Measurements from ENCODE around the gene KCNT2. TPM values are rescaled to one million over a fixed set of nuclear protein-coding genes. Genes with fewer than 3 reads are reported as not detected.

Gene KCNT2
- total and polyA plus RNA-seq, 10 of the 15 experiments (the other 5 are each of a cell fraction or from before 2014, with no cell fraction given) = not detected

DNA sequence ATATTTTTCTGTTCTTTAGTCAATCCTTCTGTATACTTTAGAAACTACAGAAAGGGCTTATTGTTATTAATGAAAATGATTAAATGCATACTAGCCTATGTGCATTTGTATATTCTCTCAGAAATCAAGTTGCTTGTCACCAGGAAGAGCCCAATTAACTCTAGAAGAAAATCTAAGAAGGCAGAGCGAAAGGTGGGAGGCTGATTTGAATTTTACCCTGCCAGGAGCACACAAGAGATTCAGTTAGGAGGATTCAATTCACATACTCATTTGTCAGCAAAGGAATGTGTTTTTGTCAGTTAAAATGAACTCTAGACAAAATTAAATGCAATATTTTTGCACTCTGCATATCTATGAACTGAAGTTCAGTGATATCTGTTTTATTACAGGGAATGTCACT is 411.8 kb downstream of the KCNT2 start (continued):
- TF ChIP-seq RFX5 (IDR thresholded peaks at IDR 0.05; ENCODE audit: low read depth, low read length) (no peak), CREB1 (IDR thresholded peaks at IDR 0.05; ENCODE audit: low read depth) (no peak)
- TF ChIP-seq, protein P1, sequence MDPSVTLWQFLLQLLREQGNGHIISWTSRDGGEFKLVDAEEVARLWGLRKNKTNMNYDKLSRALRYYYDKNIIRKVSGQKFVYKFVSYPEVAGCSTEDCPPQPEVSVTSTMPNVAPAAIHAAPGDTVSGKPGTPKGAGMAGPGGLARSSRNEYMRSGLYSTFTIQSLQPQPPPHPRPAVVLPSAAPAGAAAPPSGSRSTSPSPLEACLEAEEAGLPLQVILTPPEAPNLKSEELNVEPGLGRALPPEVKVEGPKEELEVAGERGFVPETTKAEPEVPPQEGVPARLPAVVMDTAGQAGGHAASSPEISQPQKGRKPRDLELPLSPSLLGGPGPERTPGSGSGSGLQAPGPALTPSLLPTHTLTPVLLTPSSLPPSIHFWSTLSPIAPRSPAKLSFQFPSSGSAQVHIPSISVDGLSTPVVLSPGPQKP (IDR thresholded peaks at IDR 0.05; ENCODE audit: low read depth, low read length) = no peak

DNA sequence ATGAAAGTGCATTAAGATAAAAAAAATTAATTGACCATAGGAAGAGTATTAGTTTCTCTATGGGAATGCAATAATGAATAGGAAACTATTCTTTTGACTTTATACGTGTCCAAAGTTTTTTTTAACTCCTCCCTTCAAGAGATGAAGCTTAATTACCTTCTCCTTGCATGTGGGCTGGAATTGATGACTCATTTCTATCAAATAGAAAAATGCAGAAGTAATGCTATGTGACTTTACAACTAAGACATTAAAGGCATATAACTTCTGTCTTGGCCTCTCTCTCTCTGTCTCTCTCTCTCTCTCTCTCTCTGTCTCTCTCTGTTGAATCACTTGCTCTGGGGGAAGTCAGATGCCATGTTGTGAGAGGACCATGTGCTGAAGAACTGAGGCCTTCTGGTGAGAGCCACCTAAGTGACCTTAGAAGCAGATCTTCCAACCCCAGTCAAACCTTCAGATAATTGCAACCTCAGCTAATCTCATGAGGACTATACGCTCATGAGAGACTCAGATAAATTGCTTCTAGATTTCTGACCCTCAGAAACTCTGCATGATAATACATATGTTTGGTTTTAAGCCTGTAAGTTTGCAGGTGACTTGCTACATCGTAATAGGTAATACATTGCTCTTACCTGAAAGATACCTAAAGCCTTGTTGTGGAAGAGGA is 414.2 kb downstream of the KCNT2 start:
- Histone ChIP-seq H3K79me2 (ENCODE audit: control insufficient read depth, insufficient read depth, low read length) (no peaks in the 10 kb centered on the region), H3K4me1 (ENCODE audit: control insufficient read depth, insufficient read depth, low read length) (no peaks in the 10 kb centered on the region), H4K20me1 (ENCODE audit: control insufficient read depth, insufficient read depth) (no peaks in the 10 kb centered on the region), H3K27ac (ENCODE audit: control insufficient read depth, insufficient read depth) (no peak overlapping the region), H2AFZ (ENCODE audit: control insufficient read depth, low read depth, low read length) (no peak overlapping the region), H3K4me2 (ENCODE audit: control insufficient read depth, insufficient read depth) (no peak overlapping the region), H3K27me3 (replicated peaks in 1 of 2; ENCODE audit: control insufficient read depth in 2 of 2, insufficient read depth in 2 of 2, low read length in 1 of 2) (no peaks in the 10 kb centered on the region), H3K36me3 (ENCODE audit: control insufficient read depth in 2 of 2, insufficient read depth in 2 of 2, low read length in 1 of 2) (no peaks in the 10 kb centered on the region), H3K9ac (ENCODE audit: control insufficient read depth, insufficient read depth, low read length) (no peak overlapping the region), H3K4me3 (no peak overlapping the region), H3K9me3 (replicated peaks; ENCODE audit: control insufficient read depth, insufficient read depth, low read length) (no peaks in the 10 kb centered on the region)
- in situ Hi-C loops (cut with MboI) = no loop called here
- TF ChIP-seq, protein P2, sequence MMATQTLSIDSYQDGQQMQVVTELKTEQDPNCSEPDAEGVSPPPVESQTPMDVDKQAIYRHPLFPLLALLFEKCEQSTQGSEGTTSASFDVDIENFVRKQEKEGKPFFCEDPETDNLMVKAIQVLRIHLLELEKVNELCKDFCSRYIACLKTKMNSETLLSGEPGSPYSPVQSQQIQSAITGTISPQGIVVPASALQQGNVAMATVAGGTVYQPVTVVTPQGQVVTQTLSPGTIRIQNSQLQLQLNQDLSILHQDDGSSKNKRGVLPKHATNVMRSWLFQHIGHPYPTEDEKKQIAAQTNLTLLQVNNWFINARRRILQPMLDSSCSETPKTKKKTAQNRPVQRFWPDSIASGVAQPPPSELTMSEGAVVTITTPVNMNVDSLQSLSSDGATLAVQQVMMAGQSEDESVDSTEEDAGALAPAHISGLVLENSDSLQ (IDR thresholded peaks at IDR 0.05) = no peak
- TF ChIP-seq, protein P3, sequence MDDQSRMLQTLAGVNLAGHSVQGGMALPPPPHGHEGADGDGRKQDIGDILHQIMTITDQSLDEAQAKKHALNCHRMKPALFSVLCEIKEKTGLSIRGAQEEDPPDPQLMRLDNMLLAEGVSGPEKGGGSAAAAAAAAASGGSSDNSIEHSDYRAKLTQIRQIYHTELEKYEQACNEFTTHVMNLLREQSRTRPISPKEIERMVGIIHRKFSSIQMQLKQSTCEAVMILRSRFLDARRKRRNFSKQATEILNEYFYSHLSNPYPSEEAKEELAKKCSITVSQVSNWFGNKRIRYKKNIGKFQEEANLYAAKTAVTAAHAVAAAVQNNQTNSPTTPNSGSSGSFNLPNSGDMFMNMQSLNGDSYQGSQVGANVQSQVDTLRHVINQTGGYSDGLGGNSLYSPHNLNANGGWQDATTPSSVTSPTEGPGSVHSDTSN (IDR thresholded peaks at IDR 0.05; ENCODE audit: insufficient replicate concordance, low read depth, low read length) = no peak
- TF ChIP-seq ZNF24 (IDR thresholded peaks at IDR 0.05) = no peak
- TF ChIP-seq JUNB (IDR thresholded peaks at IDR 0.05) = no peak
- no peak for TF ChIP-seq FOXM1 (IDR thresholded peaks at IDR 0.05; ENCODE audit: low read depth, low read length)
- no peak for TF ChIP-seq EP300 (IDR thresholded peaks at IDR 0.05; ENCODE audit: borderline replicate concordance in 1 of 2, control insufficient read depth in 1 of 2, low read depth in 2 of 2, low read length in 2 of 2)
- TF ChIP-seq ZNF207 (IDR thresholded peaks at IDR 0.05; ENCODE audit: borderline replicate concordance) = no peak
- TF ChIP-seq SMC3 (IDR thresholded peaks at IDR 0.05; ENCODE audit: borderline replicate concordance, low read length) = no peak
- TF ChIP-seq, protein P4, sequence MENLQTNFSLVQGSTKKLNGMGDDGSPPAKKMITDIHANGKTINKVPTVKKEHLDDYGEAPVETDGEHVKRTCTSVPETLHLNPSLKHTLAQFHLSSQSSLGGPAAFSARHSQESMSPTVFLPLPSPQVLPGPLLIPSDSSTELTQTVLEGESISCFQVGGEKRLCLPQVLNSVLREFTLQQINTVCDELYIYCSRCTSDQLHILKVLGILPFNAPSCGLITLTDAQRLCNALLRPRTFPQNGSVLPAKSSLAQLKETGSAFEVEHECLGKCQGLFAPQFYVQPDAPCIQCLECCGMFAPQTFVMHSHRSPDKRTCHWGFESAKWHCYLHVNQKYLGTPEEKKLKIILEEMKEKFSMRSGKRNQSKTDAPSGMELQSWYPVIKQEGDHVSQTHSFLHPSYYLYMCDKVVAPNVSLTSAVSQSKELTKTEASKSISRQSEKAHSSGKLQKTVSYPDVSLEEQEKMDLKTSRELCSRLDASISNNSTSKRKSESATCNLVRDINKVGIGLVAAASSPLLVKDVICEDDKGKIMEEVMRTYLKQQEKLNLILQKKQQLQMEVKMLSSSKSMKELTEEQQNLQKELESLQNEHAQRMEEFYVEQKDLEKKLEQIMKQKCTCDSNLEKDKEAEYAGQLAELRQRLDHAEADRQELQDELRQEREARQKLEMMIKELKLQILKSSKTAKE (IDR thresholded peaks at IDR 0.05; ENCODE audit: low read depth, poor library complexity, severe bottlenecking) = no peak
- intact Hi-C loops (cut with micrococcal nuclease; ENCODE audit: unreplicated experiment) = no loop called here
- DNase-seq (ENCODE audit: low read depth, low spot score) (no peak), FAIRE-seq (no peak), ATAC-seq (no peak)
- RAD21 ChIA-PET (ENCODE audit: unreplicated experiment) = no interaction called here
- CTCF ChIA-PET = no interaction called here
- no TSS peak for BruUV-seq (replicated peaks)
- SMC1A ChIA-PET (ENCODE audit: uncharacterized antibody, unreplicated experiment) = interaction anchor here (0.5 kb wide), 1 partner anchor 129 kb away, joined by 3 read pairs; no protein-coding TSS in a partner anchor
- POLR2A ChIA-PET = no interaction called here
- WGBS (ENCODE audit: insufficient coverage, insufficient replicate concordance, low lambda C conversion rate, missing lambda C conversion rate) = 0% methylated on average over 3 of the region's 3 CpGs

All from GM12878 (cell line).